ENCODE measurements around the gene TLL1.

TLL1 gene

GRCh38 chr4:166077782-166078181 is 204.7 kb downstream of the TLL1 start:
- TF ChIP-seq CTCF (conservative IDR thresholded peaks at IDR 0.05; ENCODE audit: low read depth, low read length): no peak
- no peak overlapping the region for H3K4me3 ChIP-seq (ENCODE audit: low read depth, low read length)
- no peak for DNase-seq (ENCODE audit: low read depth)

- H3K4me3 ChIP-seq (ENCODE audit: low read depth, low read length): no peak overlapping the region
- no peak for TF ChIP-seq CTCF (conservative IDR thresholded peaks at IDR 0.05; ENCODE audit: low read depth, low read length)
- no peak for DNase-seq (ENCODE audit: low read depth)
Observed at GRCh38 chr4:166078383-166078782, 205.3 kb downstream of the TLL1 start.

- TF ChIP-seq CTCF (conservative IDR thresholded peaks at IDR 0.05; ENCODE audit: low read depth, low read length): no peak
- no peak overlapping the region for H3K4me3 ChIP-seq (ENCODE audit: low read depth, low read length)
- peak; percentile 15 for DNase-seq (ENCODE audit: low read depth)
Observed at GRCh38 chr4:166078955-166079354, 205.9 kb downstream of the TLL1 start.

GRCh38 chr4:166087569-166087968 is 214.5 kb downstream of the TLL1 start:
- DNase-seq (ENCODE audit: low read depth): no peak
- TF ChIP-seq CTCF (conservative IDR thresholded peaks at IDR 0.05; ENCODE audit: low read depth, low read length): no peak
- no peak overlapping the region for H3K4me3 ChIP-seq (ENCODE audit: low read depth, low read length)

- no peak for DNase-seq (ENCODE audit: low read depth)
- TF ChIP-seq CTCF (conservative IDR thresholded peaks at IDR 0.05; ENCODE audit: low read depth, low read length): no peak
- no peak overlapping the region for H3K4me3 ChIP-seq (ENCODE audit: low read depth, low read length)
Observed at GRCh38 chr4:166088576-166088975, 215.5 kb downstream of the TLL1 start.

GRCh38 chr4:166091146-166091545 is 218.1 kb downstream of the TLL1 start:
- no peak for TF ChIP-seq CTCF (conservative IDR thresholded peaks at IDR 0.05; ENCODE audit: low read depth, low read length)
- no peak overlapping the region for H3K4me3 ChIP-seq (ENCODE audit: low read depth, low read length)
- peak; percentile 2 for DNase-seq (ENCODE audit: low read depth)

- peak; percentile 70 for DNase-seq (ENCODE audit: low read depth)
- no peak overlapping the region for H3K4me3 ChIP-seq (ENCODE audit: low read depth, low read length)
- peak; percentile 69 for TF ChIP-seq CTCF (conservative IDR thresholded peaks at IDR 0.05; ENCODE audit: low read depth, low read length)
Observed at GRCh38 chr4:166091912-166092510, 219.0 kb downstream of the TLL1 start.
